ENCODE data around the gene RBMS3.

- no peak for TF ChIP-seq STAT1 (IDR thresholded peaks at IDR 0.05; ENCODE audit: unreplicated experiment)
- no peak for TF ChIP-seq CTCF (conservative IDR thresholded peaks at IDR 0.05; ENCODE audit: low read depth in 2 of 2)
- TF ChIP-seq EZH2 (IDR thresholded peaks at IDR 0.05; ENCODE audit: low read depth, unreplicated experiment): no peak
Observed at GRCh38 chr3:29949131-29949530, 668.3 kb downstream of the RBMS3 start.
